HepG2 (cell line): ENCODE results near the gene CCDC9B. TPM values are rescaled to one million over a fixed set of nuclear protein-coding genes. Genes with fewer than 3 reads are reported as not detected.

Source experiments
- ATAC-seq: fragments of 200-7000 bp; cut with Tn5 transposase; 3 replicates; pipeline ENCODE4 v1.9.1; 2020; ENCODE audit warnings: mild to moderate bottlenecking, moderate library complexity
- BruUV-seq: library from RNA; stranded (reverse); fragments of 400-500 nt; replicated peaks from 2 replicates; lab custom pipeline; 2021; lab: Mats Ljungman, UMichigan
- CTCF ChIA-PET: fragments of 300-600 bp; formaldehyde crosslinking; extraction: SDS; loops from one replicate; lab custom pipeline; 2021; ENCODE audit warnings: low total read pairs, inconsistent platforms, low intra/inter-chr PET ratio; lab: Yijun Ruan, JAX
- POLR2A ChIA-PET: fragments of 350-600 bp; sonication (Branson Sonifier 250); formaldehyde crosslinking; loops from one replicate; lab custom pipeline; 2020; ENCODE audit warnings: antibody characterized with exemption, inconsistent platforms; lab: Yijun Ruan, JAX
- DNase-seq: peaks from one replicate; pipeline ENCODE4 v3.0.0-alpha.2; 2015; ENCODE audit warnings: low spot score
- FAIRE-seq: peaks from 3 replicates; lab custom pipeline; 2011; peaks lifted over from hg19 to GRCh38; lab: Jason Lieb, UNC
- H2AFZ ChIP-seq: one replicate; pipeline ENCODE4 v1.6.1; 2011; ENCODE audit warnings: low read length, inconsistent platforms
- H3K27ac ChIP-seq: fragments of 300-600 bp; 3 replicates; pipeline ENCODE4 v1.8.0; 2011; ENCODE audit warnings: mixed run types, mild to moderate bottlenecking, mixed read lengths, low read length, inconsistent platforms; ENCODE audit not compliant: insufficient read depth; ENCODE audit errors: extremely low read length
- H3K27me3 ChIP-seq, 2 experiments: fragments of 200-600 bp in 1 of 2; 2 replicates in 1 of 2; 3 replicates in 1 of 2; pipeline versions ENCODE4 v1.6.0 to v1.8.0; 2011; ENCODE audit warnings: low read length in 2 of 2, mild to moderate bottlenecking in 2 of 2, moderate library complexity in 2 of 2, inconsistent platforms in 1 of 2; ENCODE audit not compliant: insufficient read depth in 2 of 2, control insufficient read depth in 1 of 2
- H3K36me3 ChIP-seq, 2 experiments: fragments of 200-600 bp in 1 of 2; replicated peaks in 1 of 2; 2 replicates in 1 of 2; 3 replicates in 1 of 2; pipeline versions ENCODE4 v1.5.1 to v1.8.0; 2011; ENCODE audit warnings: low read length in 2 of 2, inconsistent platforms in 1 of 2; ENCODE audit not compliant: insufficient read depth in 2 of 2, control insufficient read depth in 1 of 2
- H3K4me1 ChIP-seq: 2 replicates; pipeline ENCODE4 v1.5.1; 2012; ENCODE audit warnings: low read length, inconsistent platforms; ENCODE audit not compliant: insufficient read depth
- H3K4me2 ChIP-seq: 2 replicates; pipeline ENCODE4 v1.6.0; 2011; ENCODE audit warnings: low read depth, low read length, inconsistent platforms
- H3K4me3 ChIP-seq, 3 experiments: fragments of 200-600 bp in 1 of 3; sonication (generic), shearing (Covaris generic) in 1 of 3; replicated peaks in 1 of 3; 2 replicates each; pipeline ENCODE4 v1.5.1; 2011 to 2016; ENCODE audit warnings: low read length in 3 of 3, inconsistent platforms in 2 of 3, low read depth in 2 of 3, mild to moderate bottlenecking in 2 of 3, control low read depth in 1 of 3, mixed read lengths in 1 of 3; ENCODE audit not compliant: insufficient read depth in 1 of 3
- H3K79me2 ChIP-seq: one replicate; pipeline ENCODE4 v1.6.1; 2011; ENCODE audit warnings: low read length, inconsistent platforms; ENCODE audit not compliant: insufficient read depth
- H3K9ac ChIP-seq: 2 replicates; pipeline ENCODE4 v1.6.0; 2011; ENCODE audit warnings: mild to moderate bottlenecking, low read depth, low read length, inconsistent platforms; ENCODE audit not compliant: insufficient read depth
- H3K9me3 ChIP-seq: 2 replicates; pipeline ENCODE4 v1.5.1; 2012; ENCODE audit warnings: mild to moderate bottlenecking, low read length
- H4K20me1 ChIP-seq: 2 replicates; pipeline ENCODE4 v1.6.0; 2011; ENCODE audit warnings: inconsistent platforms, mild to moderate bottlenecking, low read length, moderate library complexity; ENCODE audit not compliant: insufficient read depth
- BRCA1 ChIP-seq: sonication (generic); formaldehyde crosslinking; IDR thresholded peaks from 2 replicates; pipeline ENCODE4 v1.4.0; 2020; ENCODE audit warnings: missing genetic modification reagents
- ELF3 ChIP-seq: IDR thresholded peaks from 2 replicates; pipeline ENCODE4 v1.6.1; 2016; ENCODE audit warnings: missing genetic modification reagents, missing compliant biosample characterization
- KAT8 ChIP-seq: IDR thresholded peaks from 2 replicates; pipeline ENCODE4 v1.6.1; 2016; ENCODE audit warnings: missing genetic modification reagents, missing compliant biosample characterization
- NFKB2 ChIP-seq: sonication (generic); formaldehyde crosslinking; IDR thresholded peaks from 2 replicates; pipeline ENCODE4 v1.4.0; 2020; ENCODE audit warnings: missing genetic modification reagents, borderline replicate concordance
- SP4 ChIP-seq: sonication (generic); formaldehyde crosslinking; IDR thresholded peaks from 2 replicates; pipeline ENCODE4 v1.8.1; 2023; ENCODE audit warnings: mild to moderate bottlenecking, missing genetic modification reagents
- ZNF17 ChIP-seq: sonication (generic); formaldehyde crosslinking; IDR thresholded peaks from 2 replicates; pipeline ENCODE4 v1.5.0; 2020; ENCODE audit warnings: mild to moderate bottlenecking, missing genetic modification reagents
- ZNF768 ChIP-seq: sonication (generic); formaldehyde crosslinking; IDR thresholded peaks from 2 replicates; pipeline ENCODE4 v1.4.0; 2020; ENCODE audit warnings: missing genetic modification reagents
- ZSCAN29 ChIP-seq: sonication (generic); formaldehyde crosslinking; conservative IDR thresholded peaks from 2 replicates; pipeline ENCODE4 v1.4.0; 2020; ENCODE audit warnings: mild to moderate bottlenecking, missing genetic modification reagents
- WGBS: methylation state at CpG from one replicate; pipeline ENCODE4 v1.1.6; 2017; ENCODE audit warnings: low lambda C conversion rate; 5-methylcytosine and 5-hydroxymethylcytosine counted together
- in situ Hi-C: cut with HindIII; loops from 2 replicates; pipeline ENCODE4 v1.10.0; 2017; ENCODE audit warnings: low pct_unique_long_range_greater_than_20kb; ENCODE audit not compliant: extremely low pct_ligation_motif_present
- intact Hi-C: fragments of 100-400 bp; cut with micrococcal nuclease; formaldehyde crosslinking; loops from one replicate; pipeline ENCODE4 v1.10.0; 2022; ENCODE audit not compliant: unreplicated experiment
- polyA plus RNA-seq, 8 experiments: library from polyadenylated mRNA; depleted of rRNA in 3 of 8; stranded (reverse) in 7 of 8; unstranded in 1 of 8; fragments of >200 nt; fragmentation: Illumina TruSeq in 4 of 8; extraction: Trizol in 4 of 8; gene quantifications; 2 replicates each; pipeline versions ENCODE4 v1.2.1 to v1.2.3, GENCODE V29; 2011 to 2016; ENCODE audit warnings: low read depth in 4 of 8, missing spikeins in 1 of 8, mixed read lengths in 1 of 8; ENCODE audit not compliant: insufficient read depth in 1 of 8
- total RNA-seq, 5 experiments: library from RNA; depleted of rRNA; stranded (reverse); fragments of >200 nt; fragmentation: Illumina TruSeq; extraction: Trizol; gene quantifications; 2 replicates each; pipeline ENCODE4 v1.2.3, GENCODE V29; 2016; ENCODE audit warnings: low read depth in 1 of 5
- TF ChIP-seq, protein P1 (sequence below): sonication (generic); formaldehyde crosslinking; IDR thresholded peaks from 2 replicates; pipeline ENCODE4 v1.4.0; 2020; ENCODE audit warnings: missing genetic modification reagents, borderline replicate concordance
- TF ChIP-seq, protein P2 (sequence below): sonication (generic); formaldehyde crosslinking; IDR thresholded peaks from 2 replicates; pipeline ENCODE4 v1.5.0; 2020; ENCODE audit warnings: mild to moderate bottlenecking, missing genetic modification reagents, moderate library complexity

Gene CCDC9B
- total and polyA plus RNA-seq, 2 of the 13 experiments (the other 11 are each of a cell fraction or from before 2014, with no cell fraction given): 0.98 to 1.6 TPM

DNA sequence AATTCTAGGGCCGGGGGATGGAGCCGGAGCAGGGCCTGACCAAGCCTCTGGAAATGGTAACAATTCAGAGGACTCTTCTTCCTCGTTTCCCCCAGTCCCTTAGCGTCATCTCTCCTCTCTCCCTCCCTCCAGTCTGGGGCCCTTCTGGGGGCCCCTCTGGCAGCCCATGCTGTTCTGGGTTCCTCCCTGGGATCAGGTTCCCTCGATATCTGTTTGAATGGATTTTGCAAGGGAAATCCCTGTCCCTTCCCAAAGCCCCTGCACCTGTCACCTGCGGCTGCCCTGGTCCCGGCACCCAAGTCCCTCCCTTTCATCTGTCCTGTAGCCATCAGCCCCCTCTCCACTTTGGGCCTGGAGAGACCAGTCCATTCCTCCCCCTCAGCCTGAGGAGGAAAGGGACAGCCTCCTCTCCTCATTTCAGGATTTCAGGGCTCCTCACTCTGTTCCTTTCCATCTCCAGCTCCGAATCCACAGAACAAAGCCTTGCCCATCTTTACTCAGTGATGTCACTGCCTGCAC lies 31.3 kb downstream of the CCDC9B start:
- no peaks in the 10 kb centered on the region for H4K20me1 ChIP-seq
- ChIA-PET CTCF (interaction anchor here (1.2 to 1.6 kb wide), 3 partner anchors 27 to 35 kb away, joined by 3 to 17 read pairs (median 6); partner anchors contain the start of gene ANKRD63), POLR2A (no interaction called here)
- no peaks in the 10 kb centered on the region for H3K9me3 ChIP-seq
- no peak overlapping the region for H3K9ac ChIP-seq
- H3K27ac ChIP-seq: no peak overlapping the region
- WGBS: 33% methylated on average over 8 of the region's 8 CpGs
- H3K4me2 ChIP-seq: no peak overlapping the region
- H3K79me2 ChIP-seq: no peaks in the 10 kb centered on the region
- FAIRE-seq (no peak), DNase-seq (no peak), ATAC-seq (no peak)
- H3K36me3 ChIP-seq: no peaks in the 10 kb centered on the region
- TF ChIP-seq SP4 (no peak), ZNF17 (CRISPR knock-in tag) (no peak), ZSCAN29 (CRISPR knock-in tag) (no peak), ELF3 (CRISPR knock-in tag) (no peak)
- no peaks in the 10 kb centered on the region for H3K4me1 ChIP-seq
- BruUV-seq: no TSS peak
- H3K4me3 ChIP-seq: no peak overlapping the region
- no peak overlapping the region for H2AFZ ChIP-seq
- intact Hi-C loops: no loop called here
- H3K27me3 ChIP-seq: peaks cover 2 to 61% of the 10 kb centered on the region in 2 experiments; a peak in 4 of 5 replicates
- in situ Hi-C loops: no loop called here

DNA sequence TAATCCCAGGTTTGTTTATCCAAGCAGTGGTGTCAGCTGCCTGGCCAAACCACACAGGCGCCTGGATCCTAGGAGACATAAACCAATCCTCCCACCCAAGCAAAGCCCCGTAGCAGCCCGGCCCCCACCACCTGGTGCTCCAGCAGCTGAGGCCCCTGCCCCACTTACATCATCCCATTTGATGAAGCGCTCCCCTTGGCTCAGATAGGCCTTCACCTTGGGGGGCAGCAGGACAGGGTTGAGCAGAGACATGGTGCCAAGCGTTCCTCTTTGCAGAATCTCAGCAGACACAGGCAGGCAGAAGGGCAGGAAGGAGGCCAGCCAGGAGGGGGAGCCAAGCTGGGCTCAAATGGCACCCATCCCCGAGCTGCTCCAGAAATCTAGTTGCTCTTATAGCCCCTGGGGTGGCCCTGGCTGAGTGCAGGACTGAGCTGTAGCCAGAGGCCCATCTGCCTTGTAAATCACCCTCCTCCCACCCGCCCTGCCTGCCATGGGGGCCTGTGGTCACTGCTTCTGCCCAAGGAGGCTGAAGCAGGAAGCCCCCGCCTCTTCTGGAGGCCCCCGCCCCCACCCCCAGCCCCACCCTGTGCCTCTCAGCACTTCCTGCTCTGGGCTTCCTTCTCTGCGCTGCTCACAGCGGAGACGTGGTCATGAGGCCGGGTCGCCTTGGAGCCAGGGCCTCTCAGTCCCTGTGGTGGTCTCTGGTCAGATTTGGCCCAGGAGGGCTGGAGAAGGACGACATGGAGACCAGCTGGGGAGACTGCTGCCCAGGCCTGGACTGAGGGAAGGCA lies 33.1 kb downstream of the CCDC9B start, which contains the start of gene PLCB2:
TSS of gene PLCB2 (minus strand) at position 515 of the 791 bp plus-strand sequence. CDS start at position 252, 263 bp downstream.
- Histone ChIP-seq H2AFZ (no peak within 1 kb of the TSS), H3K4me2 (peak within 1 kb of the TSS; percentile 21; the same call in 1 of the 2 replicates), H3K9me3 (no peaks in the 10 kb centered on the region), H3K79me2 (no peaks in the 10 kb centered on the region), H4K20me1 (no peaks in the 10 kb centered on the region), H3K4me1 (no peaks in the 10 kb centered on the region), H3K27ac (no peak within 1 kb of the TSS), H3K9ac (no peak within 1 kb of the TSS), H3K27me3 (peaks cover 5 to 59% of the 10 kb centered on the region in 2 experiments; a peak in 4 of 5 replicates), H3K36me3 (no peaks in the 10 kb centered on the region), H3K4me3 (peak within 1 kb of the TSS in 1 of 3 experiments; percentile 8; a peak in 1 of 6 replicates)
- in situ Hi-C loops (no loop called here), intact Hi-C loops (no loop called here)
- no peak for FAIRE-seq
- BruUV-seq: no TSS peak
- ChIA-PET POLR2A (no interaction called here), CTCF (interaction anchor here (0.8 kb wide), 1 partner anchor 115 kb away, joined by 3 read pairs; no protein-coding TSS in a partner anchor)
- peak; percentile 14 for DNase-seq
- ATAC-seq: peak; percentile 69
- WGBS: 55% methylated on average over 6 of the region's 15 CpGs
- TF ChIP-seq BRCA1 (CRISPR knock-in tag): no peak
- no peak for TF ChIP-seq ZNF768 (CRISPR knock-in tag)
- TF ChIP-seq KAT8: no peak
- TF ChIP-seq, protein P1, sequence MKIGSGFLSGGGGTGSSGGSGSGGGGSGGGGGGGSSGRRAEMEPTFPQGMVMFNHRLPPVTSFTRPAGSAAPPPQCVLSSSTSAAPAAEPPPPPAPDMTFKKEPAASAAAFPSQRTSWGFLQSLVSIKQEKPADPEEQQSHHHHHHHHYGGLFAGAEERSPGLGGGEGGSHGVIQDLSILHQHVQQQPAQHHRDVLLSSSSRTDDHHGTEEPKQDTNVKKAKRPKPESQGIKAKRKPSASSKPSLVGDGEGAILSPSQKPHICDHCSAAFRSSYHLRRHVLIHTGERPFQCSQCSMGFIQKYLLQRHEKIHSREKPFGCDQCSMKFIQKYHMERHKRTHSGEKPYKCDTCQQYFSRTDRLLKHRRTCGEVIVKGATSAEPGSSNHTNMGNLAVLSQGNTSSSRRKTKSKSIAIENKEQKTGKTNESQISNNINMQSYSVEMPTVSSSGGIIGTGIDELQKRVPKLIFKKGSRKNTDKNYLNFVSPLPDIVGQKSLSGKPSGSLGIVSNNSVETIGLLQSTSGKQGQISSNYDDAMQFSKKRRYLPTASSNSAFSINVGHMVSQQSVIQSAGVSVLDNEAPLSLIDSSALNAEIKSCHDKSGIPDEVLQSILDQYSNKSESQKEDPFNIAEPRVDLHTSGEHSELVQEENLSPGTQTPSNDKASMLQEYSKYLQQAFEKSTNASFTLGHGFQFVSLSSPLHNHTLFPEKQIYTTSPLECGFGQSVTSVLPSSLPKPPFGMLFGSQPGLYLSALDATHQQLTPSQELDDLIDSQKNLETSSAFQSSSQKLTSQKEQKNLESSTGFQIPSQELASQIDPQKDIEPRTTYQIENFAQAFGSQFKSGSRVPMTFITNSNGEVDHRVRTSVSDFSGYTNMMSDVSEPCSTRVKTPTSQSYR (CRISPR knock-in tag): no peak
- TF ChIP-seq, protein P2, sequence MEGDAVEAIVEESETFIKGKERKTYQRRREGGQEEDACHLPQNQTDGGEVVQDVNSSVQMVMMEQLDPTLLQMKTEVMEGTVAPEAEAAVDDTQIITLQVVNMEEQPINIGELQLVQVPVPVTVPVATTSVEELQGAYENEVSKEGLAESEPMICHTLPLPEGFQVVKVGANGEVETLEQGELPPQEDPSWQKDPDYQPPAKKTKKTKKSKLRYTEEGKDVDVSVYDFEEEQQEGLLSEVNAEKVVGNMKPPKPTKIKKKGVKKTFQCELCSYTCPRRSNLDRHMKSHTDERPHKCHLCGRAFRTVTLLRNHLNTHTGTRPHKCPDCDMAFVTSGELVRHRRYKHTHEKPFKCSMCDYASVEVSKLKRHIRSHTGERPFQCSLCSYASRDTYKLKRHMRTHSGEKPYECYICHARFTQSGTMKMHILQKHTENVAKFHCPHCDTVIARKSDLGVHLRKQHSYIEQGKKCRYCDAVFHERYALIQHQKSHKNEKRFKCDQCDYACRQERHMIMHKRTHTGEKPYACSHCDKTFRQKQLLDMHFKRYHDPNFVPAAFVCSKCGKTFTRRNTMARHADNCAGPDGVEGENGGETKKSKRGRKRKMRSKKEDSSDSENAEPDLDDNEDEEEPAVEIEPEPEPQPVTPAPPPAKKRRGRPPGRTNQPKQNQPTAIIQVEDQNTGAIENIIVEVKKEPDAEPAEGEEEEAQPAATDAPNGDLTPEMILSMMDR (CRISPR knock-in tag): peak; percentile 22; the same call in 1 of the 2 replicates
- no peak for TF ChIP-seq NFKB2 (CRISPR knock-in tag)
